Measurements from ENCODE around the gene TSTD2. TPM values are rescaled to one million over a fixed set of nuclear protein-coding genes. Genes with fewer than 3 reads are reported as not detected.
"Not testable (repeated sequence)": the region's sequence is repeated elsewhere in the genome, so short reads cannot be mapped to it uniquely, and the experiment has no call there.

TSTD2 gene
- total RNA-seq, 1 donor from 2014 or later: 26.7 TPM

DNA sequence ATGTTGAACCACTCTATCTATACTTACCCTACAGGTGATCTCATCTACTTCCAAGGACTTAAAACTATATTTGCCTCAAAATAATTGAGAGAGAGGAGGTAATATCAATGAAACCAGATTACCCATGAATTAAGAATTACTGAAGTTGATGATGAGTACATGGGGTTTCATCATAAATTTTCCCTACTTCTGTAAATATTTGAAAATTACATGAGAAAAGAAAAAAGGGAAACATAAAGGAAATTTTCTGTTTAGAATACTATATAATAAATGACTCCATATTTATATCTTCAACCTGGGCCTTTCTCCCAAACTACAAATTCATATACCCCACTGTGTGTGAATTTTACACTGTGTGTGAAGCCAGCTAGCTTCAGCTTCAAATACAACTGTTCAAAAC is 2.6 kb downstream of the TSTD2 start:
- no peak for DNase-seq

- no peak for DNase-seq
These were observed 4.0 kb downstream of the TSTD2 start for GRCh38 chr9:97629156-97629555.

DNA sequence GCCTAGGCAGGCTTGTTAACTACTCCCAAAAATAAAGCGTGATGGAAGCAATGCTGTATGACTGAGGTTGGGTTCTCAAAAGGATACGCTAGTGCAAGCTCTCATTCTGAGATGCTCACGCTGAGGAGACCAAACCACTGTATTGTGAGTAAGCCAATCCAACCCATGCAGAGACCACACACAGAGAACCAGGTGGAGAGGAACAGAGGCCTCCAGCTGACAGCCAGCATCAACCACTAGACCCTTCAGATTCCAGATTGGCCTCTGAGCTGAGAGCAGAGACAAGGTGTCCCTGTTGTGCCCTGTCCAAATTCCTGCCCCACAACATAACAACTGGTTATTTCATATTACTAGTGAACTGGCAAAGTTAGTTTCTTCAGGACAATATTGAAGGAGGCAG is 4.5 kb downstream of the TSTD2 start:
- no peak for DNase-seq

- DNase-seq: no peak
These were observed 5.5 kb downstream of the TSTD2 start for GRCh38 chr9:97627624-97628023.

- no peak for DNase-seq
These were observed 7.5 kb downstream of the TSTD2 start for GRCh38 chr9:97625620-97626019.

GRCh38 chr9:97623946-97624345 is 9.2 kb downstream of the TSTD2 start:
- no peak for DNase-seq

DNA sequence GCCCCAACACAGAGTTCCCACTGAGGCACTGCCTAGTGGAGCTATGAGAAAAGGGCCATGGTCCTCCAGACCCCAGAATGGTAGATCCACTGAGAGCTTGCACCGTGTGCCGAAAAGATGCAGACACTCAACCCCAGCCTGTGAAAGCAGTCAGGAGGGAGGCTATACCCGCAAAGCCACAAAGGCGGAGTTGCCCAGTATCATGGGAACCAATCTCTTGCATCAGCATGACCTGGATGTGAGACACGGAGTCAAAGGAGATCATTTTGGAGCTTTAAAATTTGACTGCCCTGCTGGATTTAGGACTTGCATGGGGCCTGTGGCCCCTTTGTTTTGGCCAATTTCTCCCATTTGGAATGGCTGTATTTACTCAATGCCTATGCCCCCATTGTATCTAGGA is 10.7 kb downstream of the TSTD2 start:
- DNase-seq: not testable (repeated sequence)

GRCh38 chr9:97620063-97620462 is 13.1 kb downstream of the TSTD2 start:
- DNase-seq: not testable (repeated sequence)

GRCh38 chr9:97617939-97618416 is 15.2 kb downstream of the TSTD2 start:
- DNase-seq: no peak

GRCh38 chr9:97615439-97616072 is 17.6 kb downstream of the TSTD2 start:
- DNase-seq: peak; percentile 83

DNA sequence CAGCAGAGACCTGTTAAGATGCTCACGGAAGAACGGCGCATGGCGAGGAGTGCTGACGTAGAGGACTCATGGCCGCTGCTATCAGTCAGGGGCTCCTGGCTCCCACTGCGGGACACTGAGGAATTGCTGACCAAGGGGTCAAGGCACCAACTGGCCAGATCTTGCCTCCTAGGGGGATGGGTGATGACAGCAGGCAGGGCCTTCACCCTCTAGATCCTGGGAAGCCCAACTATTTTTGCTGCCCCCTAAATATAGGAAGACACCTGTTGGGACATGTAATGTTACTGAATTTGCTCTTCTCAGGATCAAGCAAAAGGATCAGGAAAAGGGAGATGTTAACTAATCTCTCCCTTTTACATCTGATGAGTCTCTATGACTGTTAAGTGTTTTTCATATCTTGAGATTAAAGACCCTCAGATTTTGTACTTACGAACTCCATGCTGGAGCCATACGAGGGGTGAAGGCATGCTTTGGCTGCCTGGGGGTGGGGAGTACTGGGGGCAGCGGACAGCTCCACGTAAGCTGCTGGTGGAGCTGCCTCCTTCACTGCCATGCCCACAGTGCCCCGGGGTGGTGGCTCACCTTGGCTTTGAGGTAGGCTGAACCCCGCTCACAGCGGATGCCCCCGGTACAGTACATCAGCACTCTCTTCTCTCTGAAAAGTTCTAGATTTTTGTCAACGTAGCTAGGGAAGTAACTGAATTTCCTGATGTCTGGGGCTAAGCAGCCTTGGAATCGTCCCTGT is 28.1 kb downstream of the TSTD2 start:
- DNase-seq: peak; percentile 53

DNA sequence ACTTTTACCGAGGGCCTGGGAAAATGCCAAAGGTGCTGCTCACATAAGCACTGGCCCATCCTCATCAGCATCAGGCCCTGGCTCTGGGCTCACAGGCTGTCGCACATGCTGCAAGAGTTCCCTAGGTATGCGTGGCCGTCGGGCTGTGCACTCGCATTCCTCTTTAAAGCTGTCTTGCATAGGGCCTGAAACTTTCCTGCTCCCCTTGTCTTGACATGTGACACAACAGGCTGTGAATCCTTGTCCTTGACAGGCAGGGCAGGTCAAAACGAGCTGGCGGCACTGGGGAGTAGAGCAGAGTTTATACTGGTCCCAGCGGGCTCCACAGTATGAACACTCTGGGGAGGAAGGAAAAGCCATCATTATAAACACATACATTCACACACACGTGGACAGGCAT is 30.7 kb downstream of the TSTD2 start:
- no peak for DNase-seq

- no peak for DNase-seq
These were observed 31.8 kb downstream of the TSTD2 start for GRCh38 chr9:97601228-97601898.

GRCh38 chr9:97600531-97601227 is 32.5 kb downstream of the TSTD2 start:
- DNase-seq: no peak

- DNase-seq: no peak
These were observed 33.8 kb downstream of the TSTD2 start for GRCh38 chr9:97599314-97599846.

DNA sequence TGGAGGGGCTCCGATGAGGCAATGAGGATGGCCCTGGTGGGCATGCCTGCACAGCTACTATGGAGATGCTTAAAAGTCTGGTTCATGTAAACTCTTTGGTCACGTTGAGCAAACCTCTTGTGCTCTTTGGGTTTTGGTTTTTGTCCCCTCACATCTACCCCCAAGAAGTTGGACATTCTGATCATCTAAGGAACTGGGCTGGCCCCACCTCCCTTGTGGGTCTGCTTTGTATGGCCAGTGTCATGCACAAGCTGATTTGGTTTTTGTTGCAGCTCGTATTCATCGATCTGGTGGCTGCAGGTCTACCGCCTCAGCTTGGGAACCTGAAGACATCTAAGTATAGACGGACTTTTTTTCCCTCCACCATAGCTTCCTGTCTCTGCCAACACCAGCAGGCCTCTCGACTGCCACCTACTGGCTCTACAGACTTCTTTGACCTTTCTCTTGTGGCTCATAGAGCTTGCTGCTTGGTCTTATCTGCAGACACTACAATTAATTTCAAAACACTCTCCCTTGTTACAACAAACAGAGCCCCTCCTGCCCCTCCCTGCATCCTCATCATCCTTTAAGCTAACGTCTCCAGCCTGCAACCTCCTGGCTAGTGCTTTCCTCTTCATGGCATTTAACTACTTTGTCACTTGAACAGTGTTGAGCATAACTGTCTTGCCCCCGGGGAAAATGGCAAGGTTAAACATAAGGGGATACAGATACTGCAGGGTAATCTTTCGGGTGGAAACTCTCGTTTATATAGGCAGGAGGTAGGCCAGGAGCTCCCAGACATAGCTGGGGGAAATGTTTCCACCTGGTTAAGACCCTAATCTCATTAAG is 34.5 kb downstream of the TSTD2 start:
- peak; percentile 87 for DNase-seq

DNA sequence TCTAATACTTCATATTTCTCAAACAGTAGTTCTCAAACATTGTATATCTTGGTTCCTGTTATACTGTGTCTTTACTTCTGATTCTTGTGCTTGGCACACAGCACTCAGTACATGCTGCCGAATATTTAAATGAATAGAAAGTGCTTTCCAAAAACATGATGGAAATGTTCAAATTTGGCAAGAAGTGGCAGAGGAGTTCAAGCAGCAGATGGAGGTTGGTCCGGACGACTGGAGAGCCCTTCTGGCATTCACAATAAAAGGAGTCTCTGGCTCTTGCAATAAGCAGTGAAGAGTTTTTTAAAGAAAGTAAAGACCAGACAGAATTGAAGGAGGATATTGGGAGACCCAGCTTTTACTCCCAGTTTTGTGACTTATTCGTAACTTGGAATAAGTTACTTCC is 36.3 kb downstream of the TSTD2 start:
- DNase-seq: no peak

DNA sequence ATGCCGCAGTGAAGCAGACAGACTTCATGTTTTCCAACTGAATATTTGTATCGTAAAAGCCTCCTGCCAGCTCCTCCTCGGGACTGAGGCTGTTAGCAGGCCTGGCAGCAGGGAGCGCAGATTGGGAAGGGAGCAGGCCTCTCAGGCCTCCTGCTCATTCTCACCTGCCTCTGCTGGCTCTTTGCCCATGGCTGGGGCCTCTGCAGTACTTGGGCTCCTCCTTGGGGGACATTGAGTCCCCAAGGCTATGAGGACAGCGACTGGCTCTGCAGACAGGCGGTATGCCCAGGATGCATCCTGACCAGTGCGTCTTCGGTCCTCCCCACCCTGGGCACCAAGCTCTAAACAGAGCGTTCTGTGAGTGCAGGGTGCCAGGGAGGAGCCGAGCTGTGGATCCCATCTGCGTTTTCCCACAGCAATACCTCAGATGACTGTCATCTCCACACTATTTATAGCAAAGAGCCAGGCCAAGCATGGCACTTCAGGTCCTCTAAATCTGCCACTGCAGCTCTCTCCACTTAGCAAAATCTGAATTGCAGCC is 38.7 kb downstream of the TSTD2 start:
- DNase-seq: peak; percentile 59

DNA sequence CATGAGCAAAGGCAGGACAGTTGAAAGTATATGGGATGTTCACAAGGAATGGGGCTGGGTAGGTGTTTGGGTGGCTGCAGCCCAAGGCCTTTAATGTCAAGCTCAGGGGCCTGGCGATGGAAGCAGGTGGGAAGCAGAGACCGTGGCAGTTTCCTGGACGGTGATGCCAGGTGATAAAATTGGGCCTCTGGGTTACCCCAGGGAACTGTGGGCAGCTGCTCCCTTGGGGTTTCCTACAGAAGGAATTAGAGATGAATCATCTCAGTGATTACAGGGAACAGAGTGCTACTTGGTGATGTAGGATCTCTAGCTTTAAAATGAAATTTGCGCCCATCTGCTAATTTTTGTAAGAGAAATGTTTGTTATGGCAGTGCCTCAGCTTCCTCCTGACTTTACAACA is 39.2 kb downstream of the TSTD2 start:
- no peak for DNase-seq

DNA sequence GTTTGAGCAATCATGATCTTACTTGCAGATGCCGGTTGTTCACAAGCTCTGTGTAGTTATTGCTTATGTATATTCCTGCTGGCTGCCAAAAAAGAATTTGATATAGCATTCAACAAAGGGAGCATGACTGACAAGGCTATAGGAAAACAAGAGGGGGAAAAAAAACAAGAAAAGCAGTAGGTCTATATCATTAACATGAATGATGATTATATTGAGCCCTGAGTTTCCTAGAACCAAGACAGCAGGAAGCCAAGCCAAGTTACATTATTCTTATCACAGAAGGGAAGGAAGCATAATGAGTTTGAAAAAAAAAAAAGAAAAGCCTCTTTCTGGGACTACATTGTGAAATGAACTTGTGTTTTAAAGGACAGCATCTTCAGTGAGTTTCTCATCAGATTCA is 41.0 kb downstream of the TSTD2 start:
- no peak for DNase-seq

GRCh38 chr9:97591535-97591934 is 41.6 kb downstream of the TSTD2 start:
- no peak for DNase-seq

All from tongue (tissue), 2 donors.